GM21723 (cell line): ENCODE results near the gene ATP1A3.
A peak's percentile ranks its signal among the peaks of the same experiment; 100 is the strongest.

Source experiments
- ATAC-seq: cut with Tn5 transposase; IDR thresholded peaks from one replicate; pipeline ENCODE4 v1.9.1; 2021; ENCODE audit warnings: mild to moderate bottlenecking, moderate library complexity; ENCODE audit not compliant: unreplicated experiment

ATP1A3 gene

GRCh38 chr19:41988947-41989346 is 5.1 kb downstream of the ATP1A3 start:
- no peak for ATAC-seq

DNA sequence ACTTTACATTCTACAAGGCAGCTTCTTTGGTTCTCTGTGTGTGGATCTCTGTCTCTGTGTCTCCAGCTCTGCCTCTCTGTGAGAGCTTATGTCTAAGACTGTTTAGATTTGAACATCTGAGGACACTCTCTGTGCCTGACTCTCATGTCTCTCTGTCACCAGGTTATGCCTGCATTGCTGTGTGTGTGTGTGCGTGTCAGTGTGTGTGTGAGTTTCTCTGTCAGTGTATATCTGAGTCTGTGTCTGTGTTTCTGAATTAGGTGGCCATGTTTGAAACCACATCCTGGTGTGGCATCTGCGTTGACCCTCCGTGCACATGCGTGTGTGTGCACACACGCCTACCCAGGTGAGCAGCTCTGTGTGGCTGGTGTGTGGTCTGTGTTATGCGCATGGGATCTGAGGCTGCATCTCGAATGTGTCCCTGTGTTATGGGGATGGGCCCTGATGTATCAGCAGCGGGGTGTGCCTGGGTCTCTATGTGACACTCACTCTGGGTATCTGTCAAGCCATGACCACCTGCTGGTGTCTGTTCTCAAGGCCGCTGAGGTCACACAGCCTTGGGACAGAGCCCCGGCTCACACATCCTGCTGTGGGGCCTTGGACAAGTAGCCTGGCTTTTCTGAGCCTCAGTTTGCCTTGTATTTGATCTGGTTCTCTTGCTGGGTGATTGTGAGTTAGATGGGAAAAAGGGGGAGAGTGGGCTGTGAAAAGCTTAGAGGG is 6.7 kb downstream of the ATP1A3 start:
- ATAC-seq: no peak

DNA sequence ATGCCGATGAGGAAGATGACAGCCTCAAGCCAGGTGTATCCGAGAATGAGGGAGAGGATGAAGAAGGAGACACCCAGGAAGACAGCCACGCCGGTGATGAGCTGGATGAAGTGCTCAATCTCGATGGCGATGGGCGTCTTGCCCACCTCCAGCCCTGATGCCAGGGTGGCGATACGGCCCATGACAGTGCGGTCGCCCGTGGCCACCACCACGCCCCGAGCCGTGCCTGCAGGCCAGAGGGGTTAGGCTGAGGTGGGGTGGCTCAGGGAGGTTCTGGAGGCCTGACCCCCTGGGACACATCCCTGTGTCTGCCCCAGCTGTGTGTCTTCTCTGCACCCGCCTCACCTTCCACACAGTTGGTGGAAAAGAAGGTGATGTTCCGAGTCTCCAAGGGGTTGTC is 9.1 kb downstream of the ATP1A3 start:
- no peak for ATAC-seq

GRCh38 chr19:41981724-41982123 is 12.3 kb downstream of the ATP1A3 start:
- no peak for ATAC-seq

- no peak for ATAC-seq
Observed at GRCh38 chr19:41978470-41978869, 15.6 kb downstream of the ATP1A3 start.

- ATAC-seq: no peak
Observed at GRCh38 chr19:41977916-41978315, 16.1 kb downstream of the ATP1A3 start.

GRCh38 chr19:41974652-41975051 is 19.4 kb downstream of the ATP1A3 start:
- no peak for ATAC-seq

DNA sequence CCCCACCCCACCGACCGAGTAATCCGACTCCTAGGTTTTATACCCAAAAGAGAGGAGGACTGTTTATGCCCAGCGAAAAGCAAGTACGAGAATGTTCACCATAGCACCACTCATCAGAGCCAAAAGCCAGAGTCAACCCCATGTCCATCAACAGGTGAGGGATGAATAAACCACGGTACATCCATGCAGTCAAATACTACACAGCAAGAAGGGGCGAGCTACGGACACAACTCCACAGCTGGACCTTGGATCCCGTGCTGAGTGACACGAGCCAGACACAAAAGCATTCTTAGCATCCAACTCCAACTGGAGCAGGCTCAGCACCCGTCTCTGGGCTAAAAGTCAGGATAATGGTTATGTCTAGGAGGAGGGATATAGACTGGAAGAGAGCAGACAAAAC is 22.7 kb downstream of the ATP1A3 start:
- no peak for ATAC-seq

DNA sequence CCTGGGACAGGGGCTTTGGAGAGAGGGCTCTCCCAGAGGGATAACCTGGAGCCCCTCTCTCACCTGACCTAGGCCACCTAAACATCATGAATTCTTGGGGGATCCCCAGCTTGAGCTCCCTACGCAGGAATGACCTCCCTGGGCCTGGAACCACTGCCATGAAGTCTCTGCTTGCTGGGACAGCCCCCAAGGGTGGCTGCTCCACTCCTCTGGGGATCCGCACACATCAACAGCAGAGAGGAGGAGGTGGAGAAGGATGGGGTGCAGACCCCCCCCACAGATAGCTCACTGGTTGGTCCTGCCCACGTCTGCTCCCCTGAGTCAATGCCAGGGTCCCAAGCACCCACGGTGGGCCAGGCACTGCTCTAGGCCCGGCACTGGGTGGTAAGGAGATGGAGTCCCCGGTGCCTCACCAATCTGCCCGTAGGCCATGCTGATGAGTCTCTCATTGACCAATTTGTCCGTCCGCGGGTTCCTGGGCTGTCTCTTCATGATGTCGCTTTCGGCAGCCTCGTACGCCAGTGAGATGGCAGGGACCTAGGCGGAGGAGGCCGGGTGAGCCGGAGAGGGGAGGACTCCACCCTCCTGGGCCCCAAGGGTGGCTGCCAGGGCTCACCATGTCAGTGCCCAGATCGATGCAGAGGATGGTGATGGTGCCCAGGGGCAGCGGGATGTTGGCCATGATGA is 24.1 kb downstream of the ATP1A3 start:
- ATAC-seq: no peak

DNA sequence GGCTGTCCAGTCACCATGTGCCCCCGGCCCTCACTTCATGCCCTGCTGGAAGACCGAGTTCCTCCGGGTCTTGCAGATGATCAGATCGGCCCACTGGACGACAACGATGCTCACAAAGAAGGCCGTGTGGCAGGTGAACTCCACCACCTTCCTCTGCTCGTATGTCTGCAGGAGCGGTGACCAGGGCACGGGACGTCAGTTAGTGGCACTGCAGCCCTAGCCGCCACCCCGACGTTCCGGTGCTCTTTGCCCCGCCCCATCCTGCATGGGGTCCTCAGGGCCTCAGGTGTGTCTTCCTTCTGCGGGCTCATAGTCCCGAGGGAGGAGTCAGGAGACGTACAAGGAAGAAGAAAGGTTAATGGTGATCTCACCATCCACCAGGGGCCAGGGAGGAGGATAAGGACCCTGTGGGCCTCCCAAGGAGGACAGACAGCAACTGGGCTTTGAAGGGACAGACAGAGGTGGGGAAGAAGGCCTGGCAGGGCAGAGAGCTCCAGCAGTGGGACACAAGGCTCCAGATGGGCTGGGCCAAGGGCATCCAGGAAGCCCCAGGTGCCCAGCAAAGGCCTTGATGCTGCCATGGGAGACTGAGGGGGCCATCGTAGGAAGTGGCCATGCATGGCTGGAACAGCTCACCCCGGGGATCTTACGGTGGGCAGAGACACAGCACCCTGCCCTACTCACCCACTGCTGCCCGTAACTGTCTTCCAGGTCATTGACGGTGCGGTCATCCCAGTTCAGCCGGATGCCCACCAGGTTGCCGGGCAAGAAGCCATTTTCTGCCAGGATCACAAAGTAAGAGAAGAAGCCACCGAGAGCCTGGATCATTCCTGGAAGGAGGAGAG is 25.1 kb downstream of the ATP1A3 start:
- ATAC-seq: no peak

GRCh38 chr19:41967054-41967783 is 26.8 kb downstream of the ATP1A3 start:
- ATAC-seq: no peak

DNA sequence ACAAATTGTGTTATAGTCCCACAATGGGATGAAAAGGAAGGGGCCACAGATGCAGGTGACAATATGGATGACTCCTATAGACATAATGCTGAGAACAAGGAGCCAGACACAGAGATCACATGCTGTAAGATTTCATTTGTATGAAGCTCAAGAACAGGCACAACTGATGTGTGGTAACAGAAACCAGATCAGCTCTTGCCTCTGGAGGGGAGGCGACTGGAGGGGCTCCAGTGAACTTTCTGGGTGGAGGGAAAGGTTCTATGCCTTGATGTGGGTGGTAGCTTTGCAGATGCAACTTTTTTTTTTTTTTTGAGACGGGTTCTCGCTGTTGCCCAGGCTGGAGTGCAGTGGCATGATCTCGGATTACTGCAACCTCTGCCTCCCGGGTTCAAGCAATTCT is 28.9 kb downstream of the ATP1A3 start:
- ATAC-seq: no peak

DNA sequence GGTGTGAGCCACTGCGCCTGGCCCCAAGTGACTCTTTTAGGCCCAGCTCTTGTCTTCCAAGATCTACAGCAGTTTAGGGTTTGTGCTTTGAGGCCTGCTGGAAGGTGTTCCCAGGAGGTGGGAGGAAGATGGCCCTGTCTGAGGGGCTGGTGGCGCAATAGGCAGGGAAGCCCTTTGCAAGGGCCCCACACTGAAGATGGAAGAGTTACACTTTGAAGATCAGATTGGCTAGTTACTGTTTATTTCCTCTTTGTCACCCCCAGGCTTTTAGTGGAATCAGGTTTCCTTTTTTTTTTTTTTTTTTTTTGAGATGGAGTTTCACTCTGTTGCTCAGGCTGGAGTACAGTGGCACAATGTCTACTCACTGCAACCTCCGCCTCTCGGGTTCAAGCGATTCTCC is 33.1 kb downstream of the ATP1A3 start:
- no peak for ATAC-seq

- peak; percentile 86 for ATAC-seq
Observed at GRCh38 chr19:41959056-41960053, 34.7 kb downstream of the ATP1A3 start, which contains the start of gene RABAC1. Gene RABAC1, minus strand, starts transcription at chr19:41959321. Its CDS starts 29 bp downstream, at chr19:41959292.

- ATAC-seq: peak; percentile 58
Observed at GRCh38 chr19:41958367-41959055, 35.5 kb downstream of the ATP1A3 start.

GRCh38 chr19:41957838-41958366 is 36.1 kb downstream of the ATP1A3 start:
- no peak for ATAC-seq

DNA sequence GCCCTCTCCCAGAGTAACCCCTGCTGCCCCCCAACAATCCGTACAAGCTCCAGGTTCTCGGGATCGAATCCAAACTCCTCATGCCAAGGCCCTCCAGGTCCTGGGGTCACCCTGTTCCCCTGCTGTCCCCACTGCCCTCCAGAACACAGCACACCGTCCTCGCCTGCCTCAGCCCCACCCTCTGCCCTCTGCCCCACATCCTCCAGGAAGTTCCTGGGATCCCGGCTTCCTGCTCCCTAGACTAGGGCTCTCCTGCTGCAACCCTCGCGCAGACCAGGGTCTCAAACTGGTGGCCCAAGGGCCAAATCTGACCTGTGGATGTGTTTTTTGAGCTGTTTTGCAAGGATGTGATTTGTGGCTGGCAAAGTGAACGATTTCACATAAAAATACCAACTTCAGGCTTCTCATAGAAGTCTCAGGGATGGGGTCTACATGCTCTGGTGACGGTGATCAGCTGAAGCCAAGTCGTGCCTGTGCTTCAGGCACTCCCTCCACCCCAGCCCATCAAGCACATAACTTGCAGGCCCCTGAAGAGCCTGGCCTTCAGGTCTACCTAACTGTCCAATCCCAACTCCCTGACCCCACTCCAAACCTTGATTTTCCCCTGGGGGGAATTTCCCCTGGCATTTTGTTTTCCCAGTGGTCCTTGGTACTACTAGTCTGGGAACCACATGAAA is 36.7 kb downstream of the ATP1A3 start:
- no peak for ATAC-seq

GRCh38 chr19:41956621-41957020 is 37.4 kb downstream of the ATP1A3 start:
- no peak for ATAC-seq
